ENCODE data around the gene GSTT2. TPM values are rescaled to one million over a fixed set of nuclear protein-coding genes. Genes with fewer than 3 reads are reported as not detected.

Gene GSTT2
- total and polyA plus RNA-seq, 3 experiments from 2014 or later: not detected

- Histone ChIP-seq H3K36me3 (ENCODE audit: insufficient read depth, low read length) (no peaks in the 10 kb centered on the region), H3K4me1 (ENCODE audit: insufficient read depth, low read length) (no peaks in the 10 kb centered on the region), H3K4me3 (ENCODE audit: low read length) (no peak overlapping the region), H3K27ac (ENCODE audit: low read depth, low read length) (no peak overlapping the region), H3K9me3 (ENCODE audit: low read length) (no peaks in the 10 kb centered on the region), H3K27me3 (ENCODE audit: insufficient read depth, low read length, poor library complexity, severe bottlenecking) (no peaks in the 10 kb centered on the region)
- Mint-ChIP-seq H3K27me3 (no peaks in the 10 kb centered on the region), H3K9me3 (no peaks in the 10 kb centered on the region), H3K4me1 (peaks cover 37 to 64% (median 59%) of the 10 kb centered on the region in 3 donors), H3K36me3 (peaks cover 0 to 33% (median 9%) of the 10 kb centered on the region in 3 donors), H3K27ac (peak overlapping the region in 2 of 8 donors; percentile 19 to 53), H3K4me3 (no peak overlapping the region)
- ChIA-PET POLR2A (no interaction called here), CTCF (no interaction called here)
- no peak for DNase-seq
Measured at GRCh38 chr22:24023204-24023789, 43.4 kb downstream of the GSTT2 start.

- Mint-ChIP-seq H3K9me3 (no peaks in the 10 kb centered on the region), H3K4me3 (no peak overlapping the region), H3K4me1 (peaks cover 34 to 63% (median 59%) of the 10 kb centered on the region in 3 donors), H3K36me3 (peaks cover 0 to 32% (median 9%) of the 10 kb centered on the region in 3 donors), H3K27ac (peak overlapping the region in 2 of 8 donors; percentile 3 to 25), H3K27me3 (no peaks in the 10 kb centered on the region)
- no peaks in the 10 kb centered on the region for H3K36me3 ChIP-seq (ENCODE audit: insufficient read depth, low read length)
- no peaks in the 10 kb centered on the region for H3K4me1 ChIP-seq (ENCODE audit: insufficient read depth, low read length)
- POLR2A ChIA-PET: no interaction called here
- no peaks in the 10 kb centered on the region for H3K27me3 ChIP-seq (ENCODE audit: insufficient read depth, low read length, poor library complexity, severe bottlenecking)
- no peak overlapping the region for H3K27ac ChIP-seq (ENCODE audit: low read depth, low read length)
- CTCF ChIA-PET: no interaction called here
- H3K4me3 ChIP-seq (ENCODE audit: low read length): no peak overlapping the region
- no peak for DNase-seq
- H3K9me3 ChIP-seq (ENCODE audit: low read length): no peaks in the 10 kb centered on the region
Measured at GRCh38 chr22:24024354-24024753, 44.4 kb downstream of the GSTT2 start.

- Mint-ChIP-seq H3K4me3 (no peak overlapping the region), H3K27me3 (no peaks in the 10 kb centered on the region), H3K9me3 (no peaks in the 10 kb centered on the region), H3K36me3 (peaks cover 0 to 34% (median 10%) of the 10 kb centered on the region in 3 donors), H3K27ac (no peak overlapping the region), H3K4me1 (peaks cover 35 to 68% (median 66%) of the 10 kb centered on the region in 3 donors)
- no peaks in the 10 kb centered on the region for H3K27me3 ChIP-seq (ENCODE audit: insufficient read depth, low read length, poor library complexity, severe bottlenecking)
- CTCF ChIA-PET: no interaction called here
- no peaks in the 10 kb centered on the region for H3K9me3 ChIP-seq (ENCODE audit: low read length)
- H3K4me1 ChIP-seq (ENCODE audit: insufficient read depth, low read length): no peaks in the 10 kb centered on the region
- no peak for DNase-seq
- H3K27ac ChIP-seq (ENCODE audit: low read depth, low read length): no peak overlapping the region
- POLR2A ChIA-PET: no interaction called here
- H3K36me3 ChIP-seq (ENCODE audit: insufficient read depth, low read length): no peaks in the 10 kb centered on the region
- H3K4me3 ChIP-seq (ENCODE audit: low read length): no peak overlapping the region
Measured at GRCh38 chr22:24025475-24025874, 45.5 kb downstream of the GSTT2 start.

GRCh38 chr22:24026056-24026455, 46.1 kb downstream of the GSTT2 start:
- POLR2A ChIA-PET: no interaction called here
- no peaks in the 10 kb centered on the region for H3K36me3 ChIP-seq (ENCODE audit: insufficient read depth, low read length)

GRCh38 chr22:24026733-24027132, 46.8 kb downstream of the GSTT2 start:
- H3K9me3 ChIP-seq (ENCODE audit: low read length): no peaks in the 10 kb centered on the region
- Mint-ChIP-seq H3K9me3 (no peaks in the 10 kb centered on the region), H3K36me3 (peaks cover 0 to 34% (median 11%) of the 10 kb centered on the region in 3 donors), H3K4me3 (no peak overlapping the region), H3K27ac (peak overlapping the region in 1 of 8 donors; percentile 5), H3K27me3 (no peaks in the 10 kb centered on the region), H3K4me1 (peaks cover 33 to 72% (median 63%) of the 10 kb centered on the region in 3 donors)
- no peak overlapping the region for H3K27ac ChIP-seq (ENCODE audit: low read depth, low read length)
- POLR2A ChIA-PET: no interaction called here
- CTCF ChIA-PET: no interaction called here
- no peaks in the 10 kb centered on the region for H3K36me3 ChIP-seq (ENCODE audit: insufficient read depth, low read length)
- no peaks in the 10 kb centered on the region for H3K4me1 ChIP-seq (ENCODE audit: insufficient read depth, low read length)
- H3K4me3 ChIP-seq (ENCODE audit: low read length): no peak overlapping the region
- no peaks in the 10 kb centered on the region for H3K27me3 ChIP-seq (ENCODE audit: insufficient read depth, low read length, poor library complexity, severe bottlenecking)
- DNase-seq: no peak

More at GRCh38 chr22:24026056-24026455, 46.1 kb downstream of the GSTT2 start:
- Histone ChIP-seq H3K27ac (ENCODE audit: low read depth, low read length) (no peak overlapping the region), H3K4me3 (ENCODE audit: low read length) (no peak overlapping the region), H3K9me3 (ENCODE audit: low read length) (no peaks in the 10 kb centered on the region), H3K4me1 (ENCODE audit: insufficient read depth, low read length) (no peaks in the 10 kb centered on the region), H3K27me3 (ENCODE audit: insufficient read depth, low read length, poor library complexity, severe bottlenecking) (no peaks in the 10 kb centered on the region)
- Mint-ChIP-seq H3K27ac (peak overlapping the region in 2 of 8 donors; percentile 38 to 75), H3K4me3 (no peak overlapping the region), H3K4me1 (peaks cover 33 to 68% (median 63%) of the 10 kb centered on the region in 3 donors), H3K27me3 (no peaks in the 10 kb centered on the region), H3K36me3 (peaks cover 0 to 32% (median 11%) of the 10 kb centered on the region in 3 donors), H3K9me3 (no peaks in the 10 kb centered on the region)
- CTCF ChIA-PET: no interaction called here
- no peak for DNase-seq

- Mint-ChIP-seq H3K4me3 (no peak overlapping the region), H3K9me3 (no peaks in the 10 kb centered on the region), H3K4me1 (peaks cover 39 to 75% (median 63%) of the 10 kb centered on the region in 3 donors), H3K27me3 (no peaks in the 10 kb centered on the region), H3K27ac (peak overlapping the region in 1 of 8 donors; percentile 57), H3K36me3 (peaks cover 0 to 37% (median 11%) of the 10 kb centered on the region in 3 donors)
- Histone ChIP-seq H3K27ac (ENCODE audit: low read depth, low read length) (no peak overlapping the region), H3K27me3 (ENCODE audit: insufficient read depth, low read length, poor library complexity, severe bottlenecking) (no peaks in the 10 kb centered on the region), H3K9me3 (ENCODE audit: low read length) (no peaks in the 10 kb centered on the region), H3K36me3 (ENCODE audit: insufficient read depth, low read length) (no peaks in the 10 kb centered on the region), H3K4me3 (ENCODE audit: low read length) (no peak overlapping the region), H3K4me1 (ENCODE audit: insufficient read depth, low read length) (no peaks in the 10 kb centered on the region)
- ChIA-PET POLR2A (no interaction called here), CTCF (no interaction called here)
- no peak for DNase-seq
Measured at GRCh38 chr22:24027389-24027975, 47.5 kb downstream of the GSTT2 start.

- Histone ChIP-seq H3K9me3 (ENCODE audit: low read length) (no peaks in the 10 kb centered on the region), H3K36me3 (ENCODE audit: insufficient read depth, low read length) (no peaks in the 10 kb centered on the region), H3K27me3 (ENCODE audit: insufficient read depth, low read length, poor library complexity, severe bottlenecking) (no peaks in the 10 kb centered on the region), H3K27ac (ENCODE audit: low read depth, low read length) (no peak overlapping the region), H3K4me1 (ENCODE audit: insufficient read depth, low read length) (no peaks in the 10 kb centered on the region), H3K4me3 (ENCODE audit: low read length) (no peak overlapping the region)
- Mint-ChIP-seq H3K27me3 (no peaks in the 10 kb centered on the region), H3K27ac (no peak overlapping the region), H3K36me3 (peaks cover 0 to 37% (median 9%) of the 10 kb centered on the region in 3 donors), H3K4me1 (peaks cover 36 to 73% (median 59%) of the 10 kb centered on the region in 3 donors), H3K4me3 (no peak overlapping the region), H3K9me3 (no peaks in the 10 kb centered on the region)
- ChIA-PET CTCF (no interaction called here), POLR2A (no interaction called here)
- no peak for DNase-seq
Measured at GRCh38 chr22:24027991-24028390, 48.1 kb downstream of the GSTT2 start.

- H3K4me1 Mint-ChIP-seq: peaks cover 32 to 70% (median 53%) of the 10 kb centered on the region in 3 donors
- ChIA-PET CTCF (interaction anchor here (0.6 kb wide), 1 partner anchor 146 kb away, joined by 3 read pairs; no protein-coding TSS in a partner anchor), POLR2A (no interaction called here)
Measured at GRCh38 chr22:24028533-24028932, 48.6 kb downstream of the GSTT2 start.

More at GRCh38 chr22:24028533-24028932, 48.6 kb downstream of the GSTT2 start:
- no peak overlapping the region for H3K4me3 ChIP-seq (ENCODE audit: low read length)
- H3K9me3 Mint-ChIP-seq: no peaks in the 10 kb centered on the region
- no peaks in the 10 kb centered on the region for H3K4me1 ChIP-seq (ENCODE audit: insufficient read depth, low read length)
- H3K27me3 ChIP-seq (ENCODE audit: insufficient read depth, low read length, poor library complexity, severe bottlenecking): no peaks in the 10 kb centered on the region
- H3K9me3 ChIP-seq (ENCODE audit: low read length): no peaks in the 10 kb centered on the region
- H3K27ac ChIP-seq (ENCODE audit: low read depth, low read length): no peak overlapping the region
- H3K27me3 Mint-ChIP-seq: no peaks in the 10 kb centered on the region
- H3K36me3 ChIP-seq (ENCODE audit: insufficient read depth, low read length): no peaks in the 10 kb centered on the region
- no peak overlapping the region for H3K27ac Mint-ChIP-seq
- no peak for DNase-seq
- H3K4me3 Mint-ChIP-seq: no peak overlapping the region
- H3K36me3 Mint-ChIP-seq: peaks cover 0 to 37% (median 8%) of the 10 kb centered on the region in 3 donors

Measured in CD8-positive, alpha-beta memory T cell (primary cell).